GM19324 (cell line): ENCODE results near the gene BHLHA15.
A peak's percentile ranks its signal among the peaks of the same experiment; 100 is the strongest.

ENCODE experiments used
- ATAC-seq: cut with Tn5 transposase; IDR thresholded peaks from one replicate; pipeline ENCODE4 v1.9.1; 2021; ENCODE audit warnings: mild to moderate bottlenecking, moderate library complexity; ENCODE audit not compliant: unreplicated experiment, low FRiP score

The BHLHA15 gene

GRCh38 chr7:98238976-98239375 is 27.7 kb downstream of the BHLHA15 start:
- ATAC-seq, result no peak

DNA sequence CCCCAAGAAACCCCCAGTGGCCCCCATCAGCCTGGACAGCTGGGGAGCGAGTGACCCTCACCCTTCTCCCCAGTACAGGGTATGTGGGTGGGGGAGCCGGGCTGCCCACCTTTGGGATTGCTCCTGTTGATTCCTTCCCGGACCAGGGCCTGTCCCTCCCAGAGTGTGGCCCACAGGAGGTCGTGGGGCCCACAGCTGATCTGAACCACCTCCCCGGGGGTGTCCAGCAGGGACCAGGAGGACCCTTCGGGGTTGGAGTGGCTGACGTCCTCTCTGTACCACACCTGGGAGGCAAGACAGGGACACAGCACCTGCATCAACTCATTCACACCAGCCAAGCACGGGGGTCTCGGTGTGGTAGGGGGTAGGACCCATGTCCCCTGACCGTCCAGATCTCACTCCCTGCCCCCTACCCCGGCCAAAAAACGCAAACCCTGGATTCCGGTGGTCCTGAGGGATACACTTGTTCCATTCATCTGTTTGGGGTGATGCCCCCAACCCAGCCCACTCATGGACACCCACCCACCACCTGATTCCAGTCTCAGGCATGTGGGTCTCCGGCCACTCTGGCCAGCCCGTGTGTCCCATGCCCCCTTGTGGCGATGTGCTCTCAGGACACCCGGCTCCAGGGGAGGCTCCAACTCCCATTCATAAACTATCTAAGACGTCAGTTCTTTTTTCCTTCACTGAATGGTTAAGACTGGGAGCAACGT is 29.9 kb downstream of the BHLHA15 start:
- ATAC-seq, result peak; percentile 47

DNA sequence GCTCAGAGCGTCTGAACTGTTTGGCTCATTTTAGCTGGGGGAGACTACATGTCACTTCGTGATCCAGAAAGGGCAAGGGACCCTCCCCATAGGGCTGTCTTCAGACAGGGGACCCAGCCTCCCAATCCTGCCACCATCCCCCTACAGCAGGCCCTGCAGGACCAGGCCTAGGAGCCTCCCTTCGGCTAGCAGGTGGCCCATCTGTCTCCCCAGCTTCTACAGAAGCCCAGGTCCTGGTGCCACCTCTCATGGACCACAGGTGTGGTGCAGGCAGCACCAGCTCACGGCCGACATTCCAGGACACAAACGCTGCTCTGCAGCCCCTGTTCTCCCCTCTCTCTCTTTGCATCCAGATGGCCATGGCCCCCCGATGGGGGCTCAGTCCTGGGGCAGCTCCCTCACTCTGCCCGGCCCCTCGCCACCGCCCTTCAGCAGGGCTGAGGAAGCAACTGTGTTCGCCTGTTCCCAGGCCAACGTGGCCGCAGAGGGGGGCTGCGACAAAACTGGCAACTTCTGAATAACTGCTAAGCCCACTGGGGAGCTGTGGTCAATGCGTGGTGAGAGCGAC is 30.5 kb downstream of the BHLHA15 start:
- no peak for ATAC-seq

DNA sequence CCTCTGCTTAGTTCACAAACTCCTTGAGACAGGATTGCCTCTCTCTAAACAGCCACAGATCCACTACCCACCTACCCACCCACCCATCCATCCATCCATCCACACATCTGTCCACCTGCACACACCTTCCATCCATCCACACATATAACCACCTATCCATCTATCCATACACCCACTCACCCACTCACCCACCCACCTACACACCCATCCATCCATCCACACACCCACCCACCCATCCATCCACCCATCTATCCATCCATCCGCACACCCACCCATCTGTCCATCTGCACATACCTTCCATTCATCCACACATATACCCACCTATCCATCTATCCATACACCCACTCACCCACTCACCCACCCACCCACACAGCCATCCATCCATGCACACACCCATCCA is 31.1 kb downstream of the BHLHA15 start:
- no peak for ATAC-seq

DNA sequence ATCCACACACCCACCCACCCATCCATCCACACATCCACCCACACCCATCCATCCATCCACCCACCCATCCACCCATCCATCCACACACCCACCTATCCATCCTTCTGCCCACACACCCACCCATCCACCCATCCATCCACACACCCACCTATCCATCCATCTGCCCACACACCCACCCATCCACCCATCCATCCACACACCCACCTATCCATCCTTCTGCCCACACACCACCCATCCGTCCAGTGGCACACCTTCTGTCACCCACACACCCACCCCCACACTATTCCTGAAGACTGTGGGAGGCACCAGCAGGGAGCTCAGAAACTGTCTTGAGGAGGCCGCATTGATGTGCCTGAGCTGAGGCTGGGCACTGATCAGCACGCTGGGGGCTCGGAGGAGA is 31.7 kb downstream of the BHLHA15 start:
- no peak for ATAC-seq

DNA sequence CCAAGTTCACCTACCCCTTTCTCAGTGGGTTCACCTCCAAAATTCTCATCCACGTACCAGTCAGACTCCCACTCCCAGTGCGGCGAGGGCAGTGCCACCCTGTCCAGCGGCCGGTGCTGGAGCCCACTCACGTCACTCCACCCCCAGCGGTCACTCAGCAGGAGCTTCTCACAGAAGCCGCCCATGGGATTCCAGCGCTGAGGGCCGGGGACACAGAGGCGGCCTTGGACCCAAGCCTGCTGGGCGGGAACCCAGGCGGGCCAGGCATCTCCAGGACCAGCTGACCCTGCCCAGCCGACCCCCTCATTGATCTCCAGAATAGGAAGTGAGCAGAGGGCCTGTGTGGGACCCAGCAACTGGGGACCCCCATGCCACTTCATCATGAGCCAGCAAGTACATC is 33.6 kb downstream of the BHLHA15 start:
- ATAC-seq, result no peak

- ATAC-seq, result no peak
Observed at GRCh38 chr7:98248156-98248555, 36.9 kb downstream of the BHLHA15 start.

DNA sequence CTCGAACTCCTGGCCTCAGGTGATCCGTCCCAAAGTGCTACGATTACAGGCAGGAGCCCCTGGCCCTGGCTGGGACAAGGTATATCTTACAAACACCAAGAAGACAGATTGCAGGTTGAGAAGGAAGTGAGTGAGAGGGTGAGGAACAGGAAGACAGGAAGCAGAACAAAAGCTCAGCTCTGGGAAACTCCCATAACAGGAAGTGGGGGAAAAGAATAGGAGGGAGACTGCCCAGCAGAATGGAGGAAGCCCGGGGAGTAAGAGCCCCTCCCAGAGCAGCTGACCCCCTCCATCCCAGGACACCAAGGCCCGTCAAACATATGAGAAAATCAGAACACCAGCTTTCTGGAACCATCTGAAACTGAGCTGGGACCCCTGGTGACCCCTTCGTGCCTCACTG is 37.9 kb downstream of the BHLHA15 start:
- ATAC-seq, result no peak

DNA sequence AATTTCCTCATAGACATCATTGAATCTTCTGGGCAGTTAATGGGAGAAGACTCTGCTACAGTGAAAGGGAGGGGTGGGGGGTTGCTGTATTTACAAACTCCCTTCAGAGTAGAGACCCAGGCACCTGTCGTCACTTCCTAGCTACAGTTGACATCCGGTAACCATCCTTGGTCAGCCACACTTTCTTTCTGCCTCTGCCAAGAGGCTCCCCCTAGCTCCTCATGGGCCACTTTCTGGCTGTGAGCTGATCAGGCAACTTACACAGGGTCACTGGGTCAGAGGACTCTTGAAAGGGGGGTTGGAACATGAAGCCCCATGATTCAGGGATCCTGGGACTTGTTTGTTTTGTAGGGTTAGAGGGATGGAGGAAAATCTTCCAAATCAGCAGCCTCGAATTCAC is 39.5 kb downstream of the BHLHA15 start:
- no peak for ATAC-seq

DNA sequence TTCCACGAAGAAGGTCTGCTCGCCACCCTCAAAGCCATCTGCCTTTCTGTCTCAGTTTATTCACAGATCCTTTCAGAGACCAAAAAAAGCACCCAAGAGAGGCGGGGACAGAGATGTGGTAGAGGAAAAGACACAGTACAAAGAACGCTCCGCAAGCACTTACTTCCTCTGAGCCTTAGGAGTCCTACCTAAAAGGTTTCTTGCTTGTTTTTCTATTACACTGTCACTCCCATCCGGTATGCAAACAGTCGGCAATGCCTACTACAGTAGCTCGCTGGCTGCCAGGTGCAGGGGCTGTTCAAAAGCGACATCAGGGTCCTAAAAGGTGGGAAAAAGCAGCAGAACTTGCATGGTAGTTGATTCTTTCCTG is 40.0 kb downstream of the BHLHA15 start:
- ATAC-seq, result peak; percentile 7

- peak; percentile 99 for ATAC-seq
Observed at GRCh38 chr7:98251601-98252424, 40.6 kb downstream of the BHLHA15 start, which contains the start of gene TECPR1. TECPR1 (minus strand) TSS chr7:98252232; CDS start chr7:98246146, 6,086 bp downstream.

DNA sequence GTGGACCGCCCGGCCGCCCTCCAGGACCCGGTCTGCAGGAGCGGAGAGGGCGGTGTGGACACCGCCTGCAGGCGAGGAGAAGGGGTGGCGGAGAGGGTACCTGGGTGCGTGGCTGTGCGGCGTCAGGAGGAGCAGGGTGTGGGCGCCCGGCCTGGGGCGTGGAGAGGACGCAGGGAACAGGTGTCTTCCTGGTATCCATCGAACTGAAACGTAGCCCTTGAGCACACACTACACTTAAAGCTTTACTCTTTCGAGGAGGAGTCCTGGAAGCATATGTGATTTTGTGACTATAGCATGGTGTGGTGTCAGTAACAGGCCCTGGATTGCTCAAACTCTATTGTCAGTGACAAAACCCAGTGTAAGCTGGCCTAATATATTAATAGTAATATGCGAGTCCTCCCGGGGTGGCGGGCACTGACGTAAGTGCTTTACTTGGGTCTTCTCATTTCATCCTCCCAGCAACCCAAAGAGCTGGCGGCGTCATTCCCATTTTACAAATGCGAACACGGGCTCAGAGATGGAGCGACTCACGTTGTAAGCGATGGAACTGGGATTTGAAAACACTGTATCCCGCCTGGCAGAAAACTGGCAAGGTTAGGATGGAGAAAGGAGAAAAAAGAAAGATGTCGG is 41.3 kb downstream of the BHLHA15 start:
- ATAC-seq, result no peak

DNA sequence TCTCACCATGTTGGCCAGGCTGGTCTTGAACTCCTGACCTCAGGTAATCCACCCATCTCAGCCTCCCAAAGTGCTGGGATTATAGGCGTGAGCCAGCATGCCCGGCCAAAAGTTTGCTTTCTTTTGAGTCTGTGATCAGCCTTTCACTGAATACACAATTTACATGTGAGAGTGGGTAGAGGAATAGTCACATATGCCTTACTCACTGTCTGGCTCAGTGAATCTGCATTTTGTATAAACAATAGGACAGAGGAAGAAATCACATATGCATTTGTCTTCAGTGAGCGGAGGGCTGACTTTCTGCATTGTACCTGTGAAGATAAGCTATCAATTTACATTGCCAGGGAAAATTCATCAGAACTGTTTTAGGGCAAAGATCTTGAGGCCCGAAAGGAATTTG is 43.3 kb downstream of the BHLHA15 start:
- ATAC-seq, result no peak

GRCh38 chr7:98254951-98255610 is 43.8 kb downstream of the BHLHA15 start:
- no peak for ATAC-seq

GRCh38 chr7:98256431-98256830 is 45.2 kb downstream of the BHLHA15 start:
- no peak for ATAC-seq

DNA sequence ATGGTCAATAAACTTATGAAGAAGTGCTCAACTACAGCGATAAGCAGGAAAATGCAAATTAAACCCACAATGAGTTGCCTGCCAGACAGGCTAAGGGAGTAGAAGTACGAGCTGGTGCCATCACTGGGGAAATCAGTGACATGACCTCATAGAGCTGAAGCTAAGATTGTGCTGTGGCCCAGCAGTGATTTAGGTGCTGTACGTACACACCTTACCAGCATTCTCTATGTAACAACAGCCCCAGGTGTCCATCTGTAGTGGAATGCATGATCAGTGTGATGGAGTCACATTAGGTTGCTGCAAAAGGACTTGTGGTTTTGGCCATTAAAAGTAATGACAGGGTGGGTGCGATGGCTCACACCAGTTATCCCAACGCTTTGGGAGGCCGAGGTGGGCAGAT is 46.5 kb downstream of the BHLHA15 start:
- no peak for ATAC-seq
